Muscle layer of duodenum (tissue), 2 donors: ENCODE data around the gene PRRX1.

Experiments
- H3K27ac ChIP-seq: one replicate; pipeline ENCODE4 v1.7.0; 2013; ENCODE audit warnings: mild to moderate bottlenecking, low read length
- H3K27me3 ChIP-seq: one replicate; pipeline ENCODE4 v1.7.0; 2013; ENCODE audit warnings: low read depth, mild to moderate bottlenecking, control low read depth, low read length
- H3K36me3 ChIP-seq, 2 donors: one replicate each; pipeline ENCODE4 v1.7.0; 2013; ENCODE audit warnings: low read length in 2 of 2, control low read depth in 1 of 2, mild to moderate bottlenecking in 1 of 2; ENCODE audit not compliant: insufficient read depth in 2 of 2, control insufficient read depth in 1 of 2
- H3K4me1 ChIP-seq, 2 donors: one replicate each; pipeline ENCODE4 v1.7.0; 2013; ENCODE audit warnings: low read length in 2 of 2, mild to moderate bottlenecking in 2 of 2, control low read depth in 1 of 2, moderate library complexity in 1 of 2; ENCODE audit not compliant: insufficient read depth in 2 of 2, control insufficient read depth in 1 of 2
- H3K4me3 ChIP-seq, 2 donors: one replicate each; pipeline ENCODE4 v1.7.0; 2013; ENCODE audit warnings: low read length in 2 of 2, low read depth in 1 of 2, mild to moderate bottlenecking in 1 of 2
- H3K9me3 ChIP-seq, 2 donors: one replicate each; pipeline ENCODE4 v1.7.0; 2013; ENCODE audit warnings: low read length in 2 of 2, control low read depth in 1 of 2, mild to moderate bottlenecking in 1 of 2; ENCODE audit not compliant: control insufficient read depth in 1 of 2
- donor health status: healthy.

Gene PRRX1

GRCh38 chr1:170666541-170667254 is 2.8 kb downstream of the PRRX1 start:
- no peaks in the 10 kb centered on the region for H3K36me3 ChIP-seq
- no peak overlapping the region for H3K27ac ChIP-seq
- H3K4me3 ChIP-seq, result no peak overlapping the region
- peaks cover 0 to 40% of the 10 kb centered on the region in 2 donors for H3K4me1 ChIP-seq
- peaks cover 73% of the 10 kb centered on the region for H3K27me3 ChIP-seq
- H3K9me3 ChIP-seq, result no peaks in the 10 kb centered on the region

GRCh38 chr1:170668209-170669106 is 4.5 kb downstream of the PRRX1 start:
- Histone ChIP-seq H3K36me3 (no peaks in the 10 kb centered on the region), H3K27ac (no peak overlapping the region), H3K9me3 (no peaks in the 10 kb centered on the region), H3K4me1 (peaks cover 0 to 26% of the 10 kb centered on the region in 2 donors), H3K27me3 (peaks cover 72% of the 10 kb centered on the region), H3K4me3 (no peak overlapping the region)

- Histone ChIP-seq H3K27me3 (peaks cover 72% of the 10 kb centered on the region), H3K36me3 (no peaks in the 10 kb centered on the region), H3K9me3 (no peaks in the 10 kb centered on the region), H3K4me1 (peaks cover 0 to 20% of the 10 kb centered on the region in 2 donors), H3K4me3 (no peak overlapping the region), H3K27ac (no peak overlapping the region)
These were observed 5.1 kb downstream of the PRRX1 start for GRCh38 chr1:170669107-170669445.

- no peaks in the 10 kb centered on the region for H3K36me3 ChIP-seq
- no peak overlapping the region for H3K4me3 ChIP-seq
These were observed 5.9 kb downstream of the PRRX1 start for GRCh38 chr1:170669586-170670530.

GRCh38 chr1:170670802-170671628 is 7.1 kb downstream of the PRRX1 start:
- H3K36me3 ChIP-seq, result no peaks in the 10 kb centered on the region
- H3K27ac ChIP-seq, result no peak overlapping the region
- H3K27me3 ChIP-seq, result peaks cover 53% of the 10 kb centered on the region

More at GRCh38 chr1:170669586-170670530, 5.9 kb downstream of the PRRX1 start:
- H3K4me1 ChIP-seq, result peaks cover 0 to 12% of the 10 kb centered on the region in 2 donors
- H3K27ac ChIP-seq, result no peak overlapping the region
- peaks cover 65% of the 10 kb centered on the region for H3K27me3 ChIP-seq
- no peaks in the 10 kb centered on the region for H3K9me3 ChIP-seq

GRCh38 chr1:170671629-170671963 is 7.7 kb downstream of the PRRX1 start:
- H3K36me3 ChIP-seq, result no peaks in the 10 kb centered on the region
- no peak overlapping the region for H3K4me3 ChIP-seq
- peaks cover 49% of the 10 kb centered on the region for H3K27me3 ChIP-seq
- peaks cover 0 to 8% of the 10 kb centered on the region in 2 donors for H3K4me1 ChIP-seq
- no peaks in the 10 kb centered on the region for H3K9me3 ChIP-seq
- H3K27ac ChIP-seq, result no peak overlapping the region

More at GRCh38 chr1:170670802-170671628, 7.1 kb downstream of the PRRX1 start:
- H3K9me3 ChIP-seq, result no peaks in the 10 kb centered on the region
- H3K4me1 ChIP-seq, result peaks cover 0 to 8% of the 10 kb centered on the region in 2 donors
- no peak overlapping the region for H3K4me3 ChIP-seq

GRCh38 chr1:170672316-170672715 is 8.4 kb downstream of the PRRX1 start:
- Histone ChIP-seq H3K36me3 (no peaks in the 10 kb centered on the region), H3K4me3 (no peak overlapping the region), H3K4me1 (peaks cover 0 to 8% of the 10 kb centered on the region in 2 donors), H3K27me3 (peaks cover 42% of the 10 kb centered on the region), H3K27ac (no peak overlapping the region), H3K9me3 (no peaks in the 10 kb centered on the region)

- H3K27ac ChIP-seq, result no peak overlapping the region
These were observed 10.3 kb downstream of the PRRX1 start for GRCh38 chr1:170674239-170674638.

GRCh38 chr1:170674986-170675385 is 11.1 kb downstream of the PRRX1 start:
- no peaks in the 10 kb centered on the region for H3K36me3 ChIP-seq
- H3K4me3 ChIP-seq, result no peak overlapping the region
- H3K27ac ChIP-seq, result no peak overlapping the region
- no peaks in the 10 kb centered on the region for H3K4me1 ChIP-seq
- H3K27me3 ChIP-seq, result peaks cover 21% of the 10 kb centered on the region
- no peaks in the 10 kb centered on the region for H3K9me3 ChIP-seq

More at GRCh38 chr1:170674239-170674638, 10.3 kb downstream of the PRRX1 start:
- Histone ChIP-seq H3K4me3 (no peak overlapping the region), H3K9me3 (no peaks in the 10 kb centered on the region), H3K4me1 (no peaks in the 10 kb centered on the region), H3K36me3 (no peaks in the 10 kb centered on the region), H3K27me3 (peaks cover 28% of the 10 kb centered on the region)

GRCh38 chr1:170675865-170676264 is 11.9 kb downstream of the PRRX1 start:
- no peaks in the 10 kb centered on the region for H3K36me3 ChIP-seq
- no peak overlapping the region for H3K4me3 ChIP-seq
- no peak overlapping the region for H3K27ac ChIP-seq
- no peaks in the 10 kb centered on the region for H3K9me3 ChIP-seq
- no peaks in the 10 kb centered on the region for H3K4me1 ChIP-seq
- H3K27me3 ChIP-seq, result peaks cover 15% of the 10 kb centered on the region
